Endothelial cell of umbilical vein (primary cell): Measurements from ENCODE around the gene ATP5ME. TPM values are rescaled to one million over a fixed set of nuclear protein-coding genes. Genes with fewer than 3 reads are reported as not detected.

Source experiments
- BruUV-seq: library from RNA; stranded (reverse); fragments of 400-500 nt; replicated peaks from 2 replicates; lab custom pipeline; 2021; lab: Mats Ljungman, UMichigan
- CTCF ChIA-PET: fragments of 300-600, 350-600 bp; sonication (Branson Sonifier 250); formaldehyde crosslinking; loops from one replicate; lab custom pipeline; 2021; ENCODE audit warnings: antibody characterized with exemption, inconsistent platforms; lab: Charles Lee
- POLR2A ChIA-PET: fragments of 300-600, 350-600 bp; sonication (Branson Sonifier 250); formaldehyde crosslinking; loops from one replicate; lab custom pipeline; 2021; ENCODE audit warnings: antibody characterized with exemption, inconsistent platforms; lab: Charles Lee
- DNase-seq: peaks from one replicate; pipeline ENCODE4 v3.0.0-alpha.2; 2011; ENCODE audit warnings: low read depth, low spot score
- FAIRE-seq: peaks from 2 replicates; lab custom pipeline; 2011; peaks lifted over from hg19 to GRCh38; lab: Jason Lieb, UNC
- H2AFZ ChIP-seq: 2 replicates; pipeline ENCODE4 v1.6.0; 2012; ENCODE audit warnings: low read depth, low read length, control low read depth, inconsistent platforms
- H3K27ac ChIP-seq: 2 replicates; pipeline ENCODE4 v1.5.1; 2011; ENCODE audit warnings: low read depth, mild to moderate bottlenecking, control low read depth, low read length, moderate library complexity; ENCODE audit not compliant: insufficient read depth
- H3K27me3 ChIP-seq, 2 experiments: 2 replicates each; pipeline versions ENCODE4 v1.6.0 to v1.6.1; 2011; ENCODE audit warnings: low read length in 2 of 2, mixed read lengths in 1 of 2; ENCODE audit not compliant: control insufficient read depth in 2 of 2, insufficient read depth in 2 of 2
- H3K36me3 ChIP-seq, 2 experiments: 2 replicates in 1 of 2; 3 replicates in 1 of 2; pipeline ENCODE4 v1.5.1; 2011; ENCODE audit warnings: low read length in 2 of 2, mild to moderate bottlenecking in 1 of 2, moderate library complexity in 1 of 2; ENCODE audit not compliant: control insufficient read depth in 2 of 2, insufficient read depth in 2 of 2; ENCODE audit errors: extremely low read depth in 1 of 2
- H3K4me1 ChIP-seq: 3 replicates; pipeline ENCODE4 v1.5.1; 2011; ENCODE audit warnings: mild to moderate bottlenecking, low read length; ENCODE audit not compliant: control insufficient read depth, insufficient read depth; ENCODE audit errors: extremely low read depth
- H3K4me2 ChIP-seq: 2 replicates; pipeline ENCODE4 v1.6.1; 2011; ENCODE audit warnings: low read length, control low read depth, mixed read lengths; ENCODE audit not compliant: insufficient read depth
- H3K4me3 ChIP-seq, 3 experiments: fragments of 200-600 bp in 1 of 3; sonication (generic), shearing (Covaris generic) in 1 of 3; replicated peaks in 1 of 3; 2 replicates each; pipeline ENCODE4 v1.5.1; 2011 to 2016; ENCODE audit warnings: control low read depth in 3 of 3, low read length in 3 of 3, mild to moderate bottlenecking in 2 of 3, inconsistent platforms in 1 of 3, low read depth in 1 of 3, moderate library complexity in 1 of 3; ENCODE audit not compliant: insufficient read depth in 1 of 3
- H3K79me2 ChIP-seq: 2 replicates; pipeline ENCODE4 v1.6.0; 2012; ENCODE audit warnings: low read length, inconsistent platforms; ENCODE audit not compliant: control insufficient read depth, insufficient read depth
- H3K9ac ChIP-seq: replicated peaks from 2 replicates; pipeline ENCODE3; 2011; ENCODE audit warnings: low read length, control low read depth; ENCODE audit not compliant: insufficient read depth; ENCODE audit errors: extremely low read depth
- H3K9me1 ChIP-seq: replicated peaks from 3 replicates; pipeline ENCODE4 v1.6.0; 2011; ENCODE audit warnings: mild to moderate bottlenecking, low read length; ENCODE audit not compliant: control insufficient read depth, insufficient read depth; ENCODE audit errors: extremely low read depth
- H3K9me3 ChIP-seq: replicated peaks from 2 replicates; pipeline ENCODE4 v1.5.1; 2012; ENCODE audit warnings: low read length, inconsistent platforms; ENCODE audit not compliant: control insufficient read depth, insufficient read depth
- H4K20me1 ChIP-seq: replicated peaks from 2 replicates; pipeline ENCODE3; 2011; ENCODE audit warnings: mild to moderate bottlenecking, low read length; ENCODE audit not compliant: control insufficient read depth, insufficient read depth; ENCODE audit errors: extremely low read depth
- CTCF ChIP-seq, 2 donors: IDR thresholded peaks; 1 replicate in 1 of 2; 2 replicates in 1 of 2; pipeline ENCODE4 v1.5.1; 2011; ENCODE audit warnings: low read length in 2 of 2, mild to moderate bottlenecking in 2 of 2, moderate library complexity in 2 of 2, control low read depth in 1 of 2, inconsistent platforms in 1 of 2, low read depth in 1 of 2; ENCODE audit not compliant: insufficient read depth in 1 of 2; ENCODE audit errors: extremely low read depth in 1 of 2
- EZH2 ChIP-seq: IDR thresholded peaks from 2 replicates; pipeline ENCODE4 v1.6.1; 2012; ENCODE audit warnings: borderline replicate concordance, low read depth, mild to moderate bottlenecking, moderate library complexity, low read length, inconsistent platforms; ENCODE audit not compliant: severe bottlenecking
- FOS ChIP-seq: IDR thresholded peaks from 2 replicates; pipeline ENCODE4 v1.6.1; 2011; ENCODE audit warnings: mild to moderate bottlenecking, low read length, moderate library complexity, borderline replicate concordance; ENCODE audit not compliant: insufficient read depth
- GATA2 ChIP-seq: IDR thresholded peaks from 2 replicates; pipeline ENCODE4 v1.7.0; 2011; ENCODE audit warnings: low read depth, mild to moderate bottlenecking, moderate library complexity, mixed read lengths, low read length; ENCODE audit not compliant: insufficient read length, insufficient read depth
- JUN ChIP-seq: IDR thresholded peaks from 2 replicates; pipeline ENCODE4 v1.6.1; 2011; ENCODE audit warnings: borderline replicate concordance, low read depth; ENCODE audit not compliant: insufficient read length, insufficient read depth
- MYC ChIP-seq: IDR thresholded peaks from one replicate; pipeline ENCODE4 v1.6.1; 2011; ENCODE audit warnings: mild to moderate bottlenecking, low read depth, low read length
- POLR2A ChIP-seq: IDR thresholded peaks from 2 replicates; pipeline ENCODE4 v1.6.1; 2012; ENCODE audit warnings: low read depth, mild to moderate bottlenecking, control low read depth, low read length
- POLR2AphosphoS5 ChIP-seq: IDR thresholded peaks from 2 replicates; pipeline ENCODE4 v1.6.1; 2012; ENCODE audit warnings: low read depth, mild to moderate bottlenecking, control low read depth, low read length, moderate library complexity; ENCODE audit not compliant: insufficient read depth
- dilution Hi-C: fragments of 300-500 bp; cut with MboI; formaldehyde crosslinking; loops from one replicate; pipeline ENCODE4 v1.15.0; 2019; ENCODE audit warnings: low sequenced_read_pairs; ENCODE audit not compliant: extremely low pct_ligation_motif_present
- intact Hi-C: fragments of 100-400 bp; cut with micrococcal nuclease; formaldehyde crosslinking; loops from one replicate; pipeline ENCODE4 v1.10.0; 2022
- polyA plus RNA-seq, 4 experiments: library from polyadenylated mRNA; depleted of rRNA in 3 of 4; stranded (reverse) in 3 of 4; unstranded in 1 of 4; fragments of >200 nt; gene quantifications; 2 replicates each; pipeline versions ENCODE4 v1.2.1 to v1.2.3, GENCODE V29; 2011 to 2012; ENCODE audit warnings: missing spikeins in 1 of 4
- total RNA-seq: library from RNA; stranded (reverse); gene quantifications from 2 replicates; pipeline ENCODE4 v1.2.3, GENCODE V29; 2021
- TF ChIP-seq, protein P1 (sequence below): IDR thresholded peaks from 2 replicates; pipeline ENCODE4 v1.6.1; 2011; ENCODE audit not compliant: insufficient read depth, insufficient read length

ATP5ME gene
- total and polyA plus RNA-seq, 2 donors (not counting 3 experiments of a cell fraction or from before 2014, with no cell fraction given) = 303 to 304 TPM

- Histone ChIP-seq H3K9me3 (no peaks in the 10 kb centered on the region), H3K4me3 (no peak overlapping the region)
These were observed 39.0 kb upstream of the ATP5ME start for GRCh38 chr4:712916-713632.

More at GRCh38 chr4:712916-713632, 39.0 kb upstream of the ATP5ME start:
- ChIA-PET CTCF (no interaction called here), POLR2A (no interaction called here)
- BruUV-seq = no TSS peak
- Histone ChIP-seq H3K9ac (no peak overlapping the region), H3K4me2 (no peak overlapping the region), H2AFZ (no peak overlapping the region), H3K27ac (no peak overlapping the region), H3K9me1 (no peaks in the 10 kb centered on the region), H4K20me1 (peaks cover 8% of the 10 kb centered on the region), H3K36me3 (peaks cover 2 to 9% of the 10 kb centered on the region in 2 experiments), H3K4me1 (peaks cover 6% of the 10 kb centered on the region), H3K27me3 (no peaks in the 10 kb centered on the region), H3K79me2 (peaks cover 85% of the 10 kb centered on the region)
- no peak for FAIRE-seq
- no peak for DNase-seq
- no peak for TF ChIP-seq GATA2
- TF ChIP-seq, protein P1, sequence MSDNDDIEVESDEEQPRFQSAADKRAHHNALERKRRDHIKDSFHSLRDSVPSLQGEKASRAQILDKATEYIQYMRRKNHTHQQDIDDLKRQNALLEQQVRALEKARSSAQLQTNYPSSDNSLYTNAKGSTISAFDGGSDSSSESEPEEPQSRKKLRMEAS = no peak
- TF ChIP-seq MYC = no peak
- TF ChIP-seq POLR2A = no peak
- no peak for TF ChIP-seq POLR2AphosphoS5
- TF ChIP-seq EZH2 = no peak
- TF ChIP-seq CTCF (IDR thresholded peaks at IDR 0.05; ENCODE audit: extremely low read depth in 1 of 2, insufficient read depth in 1 of 2, low read depth in 1 of 2, low read length in 2 of 2) = no peak
- no peak for TF ChIP-seq FOS
- no peak for TF ChIP-seq JUN
- dilution Hi-C loops = no loop called here
- intact Hi-C loops = no loop called here
